HL-60 (cell line): Measurements from ENCODE around the gene CYP4F2.

Source experiments
- POLR2AphosphoS5 ChIP-seq: IDR thresholded peaks from 2 replicates; pipeline ENCODE4 v1.6.1; 2012; ENCODE audit warnings: low read depth
- TF ChIP-seq, protein P1 (sequence below): IDR thresholded peaks from one replicate; pipeline ENCODE4 v1.5.1; 2011; ENCODE audit warnings: low read length, control low read depth, inconsistent platforms; ENCODE audit not compliant: insufficient read depth

DNA sequence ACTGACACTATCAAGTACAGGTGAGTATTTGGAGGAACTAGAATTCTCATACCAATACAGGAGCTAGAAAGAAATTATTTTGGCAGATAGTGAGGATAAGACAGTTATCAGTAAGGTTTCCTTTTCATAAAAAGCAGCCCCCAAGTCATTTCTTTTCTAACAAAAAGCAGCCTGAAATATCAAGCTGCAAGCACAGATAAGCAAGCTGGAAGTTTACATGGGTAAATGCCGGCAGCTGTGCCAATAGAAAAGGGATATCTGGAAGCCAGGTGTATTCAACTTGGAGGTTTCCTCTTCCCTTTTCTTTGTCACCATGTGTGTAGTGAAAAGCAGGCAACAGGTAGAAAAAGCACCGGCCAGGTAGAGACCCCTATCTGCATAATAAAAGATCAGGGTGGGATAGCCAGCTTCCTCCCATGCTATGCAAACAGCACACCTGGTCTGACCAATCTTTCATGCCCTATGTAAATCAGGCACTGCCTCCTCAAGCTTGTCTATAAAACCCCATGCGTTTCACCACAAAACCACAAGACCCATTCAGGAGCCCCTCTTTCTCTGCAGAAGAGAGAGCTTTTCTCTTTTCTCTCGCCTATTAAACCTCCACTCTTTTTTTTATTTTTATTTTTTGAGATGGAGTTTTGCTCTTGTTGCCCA, 22.9 kb downstream of the CYP4F2 start:
- TF ChIP-seq, protein P1, sequence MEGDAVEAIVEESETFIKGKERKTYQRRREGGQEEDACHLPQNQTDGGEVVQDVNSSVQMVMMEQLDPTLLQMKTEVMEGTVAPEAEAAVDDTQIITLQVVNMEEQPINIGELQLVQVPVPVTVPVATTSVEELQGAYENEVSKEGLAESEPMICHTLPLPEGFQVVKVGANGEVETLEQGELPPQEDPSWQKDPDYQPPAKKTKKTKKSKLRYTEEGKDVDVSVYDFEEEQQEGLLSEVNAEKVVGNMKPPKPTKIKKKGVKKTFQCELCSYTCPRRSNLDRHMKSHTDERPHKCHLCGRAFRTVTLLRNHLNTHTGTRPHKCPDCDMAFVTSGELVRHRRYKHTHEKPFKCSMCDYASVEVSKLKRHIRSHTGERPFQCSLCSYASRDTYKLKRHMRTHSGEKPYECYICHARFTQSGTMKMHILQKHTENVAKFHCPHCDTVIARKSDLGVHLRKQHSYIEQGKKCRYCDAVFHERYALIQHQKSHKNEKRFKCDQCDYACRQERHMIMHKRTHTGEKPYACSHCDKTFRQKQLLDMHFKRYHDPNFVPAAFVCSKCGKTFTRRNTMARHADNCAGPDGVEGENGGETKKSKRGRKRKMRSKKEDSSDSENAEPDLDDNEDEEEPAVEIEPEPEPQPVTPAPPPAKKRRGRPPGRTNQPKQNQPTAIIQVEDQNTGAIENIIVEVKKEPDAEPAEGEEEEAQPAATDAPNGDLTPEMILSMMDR: no peak
- TF ChIP-seq POLR2AphosphoS5: no peak
